Spleen (tissue), 11 donors: ENCODE measurements around the gene MAP4K1. TPM values are rescaled to one million over a fixed set of nuclear protein-coding genes. Genes with fewer than 3 reads are reported as not detected.

Experiments used
- DNase-seq: peaks from one replicate; pipeline ENCODE4 v3.0.0-alpha.2; 2020
- H3K27ac ChIP-seq, 8 donors: fragments of 200-600 bp; sonication (generic) in 7 of 8; 1 replicate in 4 of 8; 2 replicates in 4 of 8; pipeline versions ENCODE4 v1.5.0 to v1.8.0; 2016 to 2021; ENCODE audit warnings: inconsistent platforms in 4 of 8, mild to moderate bottlenecking in 4 of 8, moderate library complexity in 1 of 8
- H3K27me3 ChIP-seq, 7 donors: fragments of 200-600 bp; sonication (generic) in 6 of 7; replicated peaks in 1 of 7; 1 replicate in 4 of 7; 2 replicates in 3 of 7; pipeline versions ENCODE4 v1.5.0 to v1.8.0; 2016 to 2021; ENCODE audit warnings: inconsistent platforms in 3 of 7, mild to moderate bottlenecking in 1 of 7
- H3K36me3 ChIP-seq, 6 donors: fragments of 200-600 bp; sonication (generic) in 5 of 6; 1 replicate in 4 of 6; 2 replicates in 2 of 6; pipeline versions ENCODE4 v1.5.0 to v1.8.0; 2016 to 2021; ENCODE audit warnings: inconsistent platforms in 2 of 6
- H3K4me1 ChIP-seq, 6 donors: fragments of 200-600 bp; sonication (generic) in 5 of 6; 1 replicate in 3 of 6; 2 replicates in 3 of 6; pipeline versions ENCODE4 v1.5.0 to v1.8.0; 2016 to 2021; ENCODE audit warnings: inconsistent platforms in 3 of 6
- H3K4me3 ChIP-seq, 8 donors: fragments of 200-600 bp; sonication (generic) in 7 of 8; 1 replicate in 4 of 8; 2 replicates in 4 of 8; pipeline versions ENCODE4 v1.5.0 to v1.8.0; 2016 to 2021; ENCODE audit warnings: inconsistent platforms in 4 of 8, mild to moderate bottlenecking in 4 of 8, moderate library complexity in 2 of 8
- H3K9me3 ChIP-seq, 8 donors: fragments of 200-600 bp; sonication (generic) in 7 of 8; 1 replicate in 4 of 8; 2 replicates in 4 of 8; pipeline versions ENCODE4 v1.5.0 to v1.8.0; 2016 to 2021; ENCODE audit warnings: inconsistent platforms in 4 of 8
- CTCF ChIP-seq, 11 experiments: fragments of 200-600 bp in 7 of 11; fragments of 450-650 bp in 4 of 11; sonication (generic) in 4 of 11; IDR thresholded peaks in 8 of 11; conservative IDR thresholded peaks in 3 of 11; 1 replicate in 7 of 11; 2 replicates in 4 of 11; pipeline versions ENCODE4 v1.4.0 to v1.8.0; 2016 to 2021; ENCODE audit warnings: antibody characterized with exemption in 11 of 11, inconsistent platforms in 4 of 11, mild to moderate bottlenecking in 1 of 11
- POLR2A ChIP-seq, 3 donors: fragments of 450-650 bp; IDR thresholded peaks; one replicate each; pipeline ENCODE4 v1.5.1; 2017; ENCODE audit warnings: antibody characterized with exemption in 3 of 3, mild to moderate bottlenecking in 1 of 3
- POLR2AphosphoS5 ChIP-seq, 3 donors: sonication (generic); formaldehyde crosslinking; IDR thresholded peaks; one replicate each; pipeline ENCODE4 v1.5.1; 2017; ENCODE audit warnings: antibody characterized with exemption in 3 of 3
- WGBS, 5 donors: extraction: QIAGEN DNeasy Blood & Tissue Kit in 3 of 5; methylation state at CpG; one replicate each; pipeline versions ENCODE4 v1.1.5 to v1.1.7; 2013 to 2018; 5-methylcytosine and 5-hydroxymethylcytosine counted together
- intact Hi-C: fragments of 100-400 bp; cut with DNase I; formaldehyde crosslinking; loops from one replicate; pipeline ENCODE4 v1.15.0; 2023; ENCODE audit warnings: low total_unique reads
- polyA plus RNA-seq, 3 donors: library from polyadenylated mRNA; stranded (reverse); fragments of 200-250 nt; gene quantifications; one replicate each; pipeline ENCODE4 v1.2.1, GENCODE V29; 2013
- total RNA-seq, 7 donors: library from RNA; depleted of rRNA in 3 of 7; stranded (reverse); fragments of >200 nt in 3 of 7; fragmentation: NEBNext Ultra II Directional in 4 of 7; extraction: Animal tissue kit (Norgen Biotek cat#: 25700) in 4 of 7; gene quantifications; one replicate each; pipeline versions ENCODE4 v1.1.0 to v1.2.1, GENCODE V29; 2016 to 2021
- donor health status: healthy with polysubstance abuse.
- donor health status: DM: no; HTN: no; CAD: no; lungs with moderate emphysema.
- donor health status: DM: no; HTN: no; CAD: no.
- donor health status: Bipolar disorder and iron deficiency.
- donor health status: healthy.
- donor health status: DM: no; HTN: no; CAD: no.
- donor health status: DM: yes; HTN: yes; CAD: no.

MAP4K1 gene
- total and polyA plus RNA-seq, 10 donors = 58.2 to 163 (median 123) TPM

DNA sequence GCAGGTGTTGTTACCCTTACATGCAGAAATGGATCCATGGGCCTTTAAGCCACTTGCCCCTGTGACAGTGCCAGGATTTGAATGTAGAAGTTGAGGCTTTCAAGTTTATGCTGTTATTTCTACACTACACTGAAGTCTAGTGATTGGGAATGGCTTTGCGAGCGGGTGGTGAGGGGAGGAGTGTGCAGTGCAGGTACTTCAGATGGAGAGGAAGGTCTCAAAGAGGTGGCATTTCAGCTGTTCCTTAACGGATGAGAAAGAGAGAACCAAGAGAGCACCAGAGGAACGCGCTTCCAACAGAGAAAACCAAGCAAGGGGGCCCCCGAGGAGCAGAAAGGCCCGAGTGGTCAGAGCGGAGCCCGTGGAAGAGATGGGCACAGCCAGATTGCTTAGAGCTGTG lies 43.0 kb upstream of the MAP4K1 start:
- DNase-seq = no peak
- Histone ChIP-seq H3K9me3 (no peaks in the 10 kb centered on the region), H3K4me1 (peaks cover 75 to 100% (median 99%) of the 10 kb centered on the region in 6 donors), H3K4me3 (no peak overlapping the region), H3K36me3 (peaks cover 0 to 41% (median 4%) of the 10 kb centered on the region in 6 donors), H3K27ac (peak overlapping the region in 7 of 8 donors; percentile 83 to 94 (median 93)), H3K27me3 (no peaks in the 10 kb centered on the region)
- TF ChIP-seq POLR2A (IDR thresholded peaks at IDR 0.05) (no peak), POLR2AphosphoS5 (IDR thresholded peaks at IDR 0.05) (no peak), CTCF (IDR thresholded peaks at IDR 0.05 in 8 of 11, conservative IDR thresholded peaks at IDR 0.05 in 3 of 11) (no peak)
- 83 to 92% (median 88%) methylated on average over 9 of the region's 9 CpGs for WGBS, 5 donors
- intact Hi-C loops = no loop called here

DNA sequence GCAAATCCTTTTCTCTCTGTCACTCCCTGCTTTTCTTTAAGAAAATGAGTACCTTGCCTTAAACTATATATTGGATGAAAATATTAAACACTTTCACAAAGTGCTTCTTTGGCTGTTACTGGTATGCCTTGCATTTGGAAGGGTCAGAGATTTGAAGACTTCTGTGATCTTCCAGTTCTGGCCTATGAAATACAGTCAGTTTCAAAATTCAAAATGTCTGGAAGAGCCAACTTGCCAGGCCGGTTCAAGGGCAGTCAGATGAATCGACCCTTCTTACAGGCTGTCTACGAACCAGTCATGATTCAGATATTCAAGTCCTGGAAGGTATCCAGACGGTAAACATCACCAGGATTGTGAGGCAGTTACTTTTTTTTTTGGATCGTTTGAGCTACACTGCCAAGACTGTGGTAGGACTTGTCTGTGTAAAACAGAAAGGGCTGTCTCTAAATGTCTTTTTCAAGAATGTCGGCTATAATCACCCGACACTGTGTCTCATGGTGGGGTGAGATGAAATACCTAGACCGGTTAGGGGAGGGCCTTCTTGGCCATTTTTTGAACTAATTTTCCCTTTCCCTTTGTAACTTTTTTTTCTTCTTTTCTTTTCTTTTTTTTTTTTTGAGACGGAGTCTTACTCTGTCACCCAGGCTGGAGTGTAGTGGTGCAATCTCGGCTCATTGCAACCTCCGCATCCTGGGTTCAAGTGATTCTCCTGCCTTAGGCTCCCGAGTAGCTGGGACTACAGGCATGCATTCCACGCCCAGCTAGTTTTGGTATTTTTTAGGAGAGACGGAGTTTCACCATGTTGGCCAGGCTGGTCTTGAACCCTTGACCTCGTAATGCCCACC lies 40.9 kb upstream of the MAP4K1 start:
- no peaks in the 10 kb centered on the region for H3K27me3 ChIP-seq
- intact Hi-C loops = loop anchor here (10.0 kb wide), 1 partner anchor 46 kb away; no protein-coding TSS in a partner anchor
- H3K4me1 ChIP-seq = peaks cover 74 to 100% (median 98%) of the 10 kb centered on the region in 6 donors
- no peak for DNase-seq
- H3K36me3 ChIP-seq = peaks cover 0 to 58% (median 4%) of the 10 kb centered on the region in 6 donors
- H3K4me3 ChIP-seq = peak overlapping the region in 1 of 8 donors; percentile 4
- H3K9me3 ChIP-seq = no peaks in the 10 kb centered on the region
- TF ChIP-seq CTCF (IDR thresholded peaks at IDR 0.05 in 8 of 11, conservative IDR thresholded peaks at IDR 0.05 in 3 of 11) = no peak
- TF ChIP-seq POLR2AphosphoS5 (IDR thresholded peaks at IDR 0.05) = peak in 1 of 3 donors; percentile 26
- H3K27ac ChIP-seq = peak overlapping the region; percentile 35 to 94 (median 92)
- WGBS, 5 donors = 60 to 76% (median 65%) methylated on average over 14 to 15 of the region's 15 CpGs

DNA sequence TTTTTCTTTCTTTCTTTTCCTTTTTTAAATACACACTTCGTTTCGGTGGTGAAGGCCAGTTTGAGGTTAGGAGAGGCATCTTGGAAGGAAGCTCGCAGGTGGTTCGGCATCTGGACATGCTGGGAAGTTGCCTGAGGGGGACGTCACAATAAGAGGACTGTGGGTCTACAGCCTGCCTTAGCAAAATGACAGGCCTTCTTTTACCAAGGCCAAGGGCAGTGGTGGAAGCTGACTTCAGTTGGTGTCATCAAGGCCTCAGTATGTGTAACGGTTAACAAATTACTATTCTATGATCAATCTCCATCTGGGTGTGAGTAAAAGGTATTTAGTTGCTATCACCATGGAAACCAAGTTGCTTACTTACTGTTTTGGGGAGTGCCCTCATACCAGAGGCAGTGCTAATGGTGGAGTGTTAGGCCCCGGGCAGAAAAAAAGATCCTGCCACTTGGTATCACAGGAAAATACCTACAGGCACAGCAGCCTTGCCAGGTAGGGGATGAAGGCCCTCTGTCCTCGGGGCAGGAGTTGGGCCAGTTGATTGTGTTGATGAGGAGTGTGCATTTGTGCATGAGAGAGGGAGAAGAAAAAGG lies 40.0 kb upstream of the MAP4K1 start:
- H3K9me3 ChIP-seq = no peaks in the 10 kb centered on the region
- TF ChIP-seq POLR2AphosphoS5 (IDR thresholded peaks at IDR 0.05) (peak in 1 of 3 donors; percentile 12), CTCF (IDR thresholded peaks at IDR 0.05 in 8 of 11, conservative IDR thresholded peaks at IDR 0.05 in 3 of 11) (no peak)
- intact Hi-C loops = loop anchor here (10.0 kb wide), 1 partner anchor 47 kb away; no protein-coding TSS in a partner anchor
- H3K4me3 ChIP-seq = no peak overlapping the region
- H3K36me3 ChIP-seq = peaks cover 0 to 58% (median 4%) of the 10 kb centered on the region in 6 donors
- peak overlapping the region in 7 of 8 donors; percentile 83 to 94 (median 93) for H3K27ac ChIP-seq
- 52 to 65% (median 56%) methylated on average over 8 of the region's 8 CpGs for WGBS, 5 donors
- H3K27me3 ChIP-seq = no peaks in the 10 kb centered on the region
- peaks cover 75 to 100% (median 98%) of the 10 kb centered on the region in 6 donors for H3K4me1 ChIP-seq
- no peak for DNase-seq
